DMS 273 (cell line): Measurements from ENCODE around the gene S1PR3.

Source experiments
- DNase-seq: peaks from one replicate; lab custom pipeline; 2025; ENCODE audit not compliant: unreplicated experiment; lab: John Stamatoyannopoulos, UW

The S1PR3 gene

DNA sequence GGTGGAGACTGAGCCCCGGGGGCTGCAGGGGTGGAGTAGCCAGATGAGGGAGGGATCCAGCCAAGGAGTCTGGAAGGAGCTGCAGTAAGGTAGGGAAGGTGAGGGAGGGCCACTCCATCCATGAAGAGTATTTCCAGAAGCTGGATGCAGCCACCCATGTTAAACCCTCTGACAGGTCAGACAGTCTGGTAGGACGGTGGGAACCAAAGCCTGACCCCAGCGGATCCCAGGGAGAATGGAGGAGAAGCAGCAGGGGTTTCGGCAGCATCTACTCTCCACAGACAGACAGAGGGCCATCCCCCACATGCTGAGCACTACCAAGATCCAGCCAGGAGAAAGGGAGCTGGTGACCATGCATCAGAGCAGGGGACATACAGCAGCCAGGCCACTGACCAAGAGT, 22.5 kb upstream of the S1PR3 start:
- DNase-seq = no peak

DNA sequence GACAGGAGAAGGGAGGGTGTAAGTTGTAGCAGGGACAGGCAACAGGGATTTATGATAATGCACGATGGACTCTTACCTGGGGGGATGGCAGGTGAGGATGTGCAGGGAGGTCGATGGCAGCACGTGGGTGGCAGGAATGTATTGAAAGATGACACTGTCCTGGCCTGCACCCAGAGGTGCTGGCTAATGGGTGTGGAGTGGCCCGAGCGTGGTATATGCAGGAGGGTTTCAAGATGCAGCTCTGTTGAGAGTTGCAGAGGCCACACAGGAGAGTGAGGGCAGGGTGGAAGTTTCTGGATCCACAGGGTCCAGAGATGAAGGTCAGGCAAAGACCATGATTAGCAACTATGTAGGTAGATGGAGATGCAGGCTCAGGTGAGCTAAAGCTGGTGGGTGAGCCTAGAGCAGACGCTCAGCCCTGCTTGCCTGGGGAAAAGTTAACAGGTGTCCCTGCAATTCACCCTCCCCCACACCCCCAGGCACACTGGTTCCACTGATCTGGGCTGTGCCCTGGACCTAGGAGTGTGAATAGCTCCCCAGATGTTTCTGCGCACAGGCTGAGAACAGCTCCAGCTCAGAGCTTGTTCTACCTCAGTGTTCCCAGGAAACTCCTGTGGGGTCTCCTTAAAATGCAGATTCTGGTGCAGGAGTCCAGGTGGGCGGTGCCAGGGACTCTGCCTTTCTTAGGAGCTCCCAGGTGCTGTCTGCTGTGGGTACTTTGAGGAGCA, 21.5 kb upstream of the S1PR3 start:
- DNase-seq = no peak

- DNase-seq = no peak
These were observed 19.9 kb upstream of the S1PR3 start for GRCh38 chr9:88971131-88971960.

DNA sequence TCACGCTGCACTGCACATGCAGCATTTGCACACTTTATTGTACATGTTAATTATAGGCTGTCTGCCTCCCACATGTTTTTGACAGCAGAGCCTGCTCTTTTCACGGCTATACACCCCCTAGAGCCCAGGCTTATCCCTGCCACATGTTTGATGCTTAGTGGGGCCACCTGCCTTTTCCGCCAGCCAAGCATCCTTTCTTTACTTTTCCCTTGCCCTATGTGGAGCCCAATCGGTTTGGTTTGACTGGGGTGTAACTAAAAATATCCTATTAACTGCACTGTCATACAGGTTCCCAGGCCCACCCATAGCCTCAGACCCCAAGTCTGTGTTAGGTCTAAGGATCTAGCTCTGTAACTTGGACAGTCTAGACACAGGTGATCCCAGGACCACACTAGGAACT, 18.9 kb upstream of the S1PR3 start:
- no peak for DNase-seq

DNA sequence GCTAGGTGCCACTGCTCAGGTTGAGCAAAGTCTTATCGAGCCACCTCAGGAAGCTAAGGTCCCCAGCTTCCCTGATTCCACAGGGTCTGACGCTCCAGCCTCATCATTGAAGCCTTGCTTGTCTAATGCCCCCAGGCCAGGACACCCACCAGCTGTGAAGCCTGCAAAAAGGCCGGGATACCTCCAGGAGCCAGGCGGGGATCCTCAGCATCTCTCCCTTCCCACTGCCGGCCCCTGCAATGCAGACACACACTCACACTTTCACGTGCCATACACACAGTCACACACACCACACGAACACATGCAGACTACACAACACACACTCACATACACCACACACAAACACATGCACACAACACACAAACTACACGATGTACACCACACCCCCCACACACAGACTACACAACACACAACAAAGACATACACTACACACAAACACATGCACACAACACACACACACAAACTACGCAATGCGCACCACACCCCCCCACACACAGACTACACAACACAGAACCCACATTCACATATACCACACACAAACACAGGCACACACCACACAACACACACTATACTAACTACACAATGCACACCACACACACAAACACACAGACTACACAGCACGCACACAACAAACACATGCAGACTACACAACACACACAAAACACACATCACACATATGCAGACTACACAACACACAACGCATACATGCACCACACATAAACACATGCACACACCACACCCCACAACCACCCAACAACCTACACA, 17.8 kb upstream of the S1PR3 start:
- peak; percentile 13 for DNase-seq

- DNase-seq = no peak
These were observed 16.6 kb upstream of the S1PR3 start for GRCh38 chr9:88974641-88975040.

DNA sequence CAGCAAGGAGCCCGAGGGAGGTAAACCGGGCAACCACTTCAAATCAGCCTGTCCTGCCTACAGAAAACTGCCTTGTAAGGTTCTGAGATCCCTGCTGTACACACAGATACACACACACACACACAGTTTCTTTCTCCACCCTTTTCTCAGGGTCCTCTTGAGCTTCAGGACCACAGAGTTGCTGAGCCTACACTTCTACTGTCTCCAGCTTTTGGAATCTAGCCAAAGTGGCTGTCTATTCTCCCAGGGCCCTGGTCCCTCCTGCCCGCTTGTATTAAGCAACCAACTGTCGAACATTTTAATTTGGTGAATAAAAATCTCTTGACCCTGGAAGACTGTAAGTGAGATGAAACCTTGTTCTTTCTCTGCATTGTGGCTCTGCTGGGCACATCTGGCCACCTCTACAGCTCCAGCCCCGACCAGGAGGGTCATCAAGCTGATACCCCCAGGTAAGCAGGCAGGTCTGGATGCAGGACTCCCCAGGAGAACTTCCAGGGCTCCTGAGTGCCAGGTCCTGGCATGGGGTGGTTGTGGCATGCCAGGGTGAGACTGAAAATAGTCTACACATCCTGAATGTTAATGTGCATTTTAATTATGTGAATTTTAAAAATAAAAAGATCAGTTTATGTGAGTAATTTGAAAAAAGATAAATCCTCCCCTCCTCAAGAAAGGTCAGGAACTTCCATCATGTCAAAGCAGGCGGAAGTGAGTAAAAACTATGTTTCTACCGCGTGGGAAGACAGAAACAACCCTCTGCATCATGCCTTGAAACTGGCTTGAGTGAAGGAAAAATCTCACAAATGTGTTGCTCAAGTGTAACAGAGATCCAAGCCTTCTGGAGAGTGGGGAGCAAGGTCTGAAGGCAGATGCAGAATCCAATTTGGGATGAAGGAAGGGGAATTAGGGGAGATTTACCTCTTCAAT, 15.0 kb upstream of the S1PR3 start:
- DNase-seq = no peak

DNA sequence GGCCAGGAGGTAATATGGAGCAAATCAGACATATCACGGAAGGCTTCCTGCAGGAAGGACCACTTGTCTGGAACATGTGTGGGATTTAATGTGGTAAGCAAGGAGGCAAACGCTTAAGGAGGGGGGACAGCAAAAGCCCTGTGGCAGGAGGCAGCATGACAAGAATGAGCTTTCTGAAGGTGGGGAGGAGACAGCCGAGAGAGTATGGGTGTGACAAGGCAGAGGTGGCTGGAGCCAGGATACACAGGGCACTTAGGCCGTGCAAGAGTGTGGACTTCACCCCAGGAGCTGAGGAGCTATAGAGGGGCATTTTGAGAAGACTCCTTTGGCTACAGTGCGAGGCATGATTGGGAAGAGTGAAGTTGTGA, 14.4 kb upstream of the S1PR3 start:
- DNase-seq = no peak

DNA sequence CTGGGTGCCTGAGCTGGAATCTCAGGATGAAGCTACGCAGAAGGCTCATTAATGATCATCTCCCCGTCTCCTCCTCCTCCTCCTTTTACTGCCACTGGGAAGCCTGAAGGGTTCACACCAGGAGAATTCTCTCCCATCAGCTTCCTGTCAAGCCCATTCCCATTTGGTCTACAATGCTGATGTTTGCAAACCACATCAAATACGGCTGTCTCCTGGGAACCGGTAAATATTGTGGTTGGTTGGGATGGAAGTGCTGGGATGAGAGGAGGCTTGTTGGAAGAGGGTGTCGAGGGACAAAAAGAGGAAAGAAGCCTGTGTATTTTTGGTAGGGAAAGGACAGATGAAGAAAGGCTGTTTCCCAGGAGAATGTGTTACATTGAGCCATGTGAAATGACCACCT, 13.2 kb upstream of the S1PR3 start:
- DNase-seq = no peak

DNA sequence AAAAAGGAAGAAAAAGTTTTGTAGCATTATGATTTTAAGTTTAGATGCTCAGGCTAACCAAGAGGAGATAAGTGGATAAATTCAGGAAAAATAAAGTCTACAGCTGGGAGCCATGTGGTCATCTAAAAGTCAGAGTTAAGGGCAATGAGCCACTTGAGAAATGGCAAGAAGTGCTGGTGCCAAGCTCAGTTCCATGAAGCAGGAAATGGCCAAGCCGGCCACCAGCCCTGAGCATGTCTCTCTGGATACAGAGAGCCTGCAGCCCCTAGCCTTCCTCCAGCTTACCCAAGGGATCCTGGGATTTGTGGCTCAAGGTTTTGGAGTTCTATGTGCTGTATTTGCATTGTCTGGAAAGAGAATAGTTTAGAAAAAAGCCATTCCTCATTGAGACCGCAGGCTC, 12.2 kb upstream of the S1PR3 start:
- no peak for DNase-seq

DNA sequence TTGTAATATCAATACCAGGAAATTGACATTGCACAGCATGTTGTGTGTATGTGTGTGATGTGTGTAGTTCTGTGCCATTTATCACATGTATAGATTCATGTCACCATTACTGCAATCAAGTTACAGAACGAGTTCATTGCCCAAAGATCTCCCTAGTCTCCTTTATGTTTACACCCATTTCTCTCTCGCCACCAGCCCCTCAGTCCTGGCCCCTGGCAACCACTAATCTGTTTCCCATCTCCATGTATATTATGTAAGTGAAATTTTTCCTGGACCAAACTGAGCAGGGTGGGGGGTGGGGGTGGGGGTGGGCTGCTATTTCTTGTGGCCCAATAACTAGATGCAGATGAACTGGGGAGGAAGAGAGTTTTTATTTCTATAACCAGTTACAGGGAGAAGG, 11.5 kb upstream of the S1PR3 start:
- DNase-seq = no peak

GRCh38 chr9:88980740-88981203, 10.5 kb upstream of the S1PR3 start:
- DNase-seq = no peak

DNA sequence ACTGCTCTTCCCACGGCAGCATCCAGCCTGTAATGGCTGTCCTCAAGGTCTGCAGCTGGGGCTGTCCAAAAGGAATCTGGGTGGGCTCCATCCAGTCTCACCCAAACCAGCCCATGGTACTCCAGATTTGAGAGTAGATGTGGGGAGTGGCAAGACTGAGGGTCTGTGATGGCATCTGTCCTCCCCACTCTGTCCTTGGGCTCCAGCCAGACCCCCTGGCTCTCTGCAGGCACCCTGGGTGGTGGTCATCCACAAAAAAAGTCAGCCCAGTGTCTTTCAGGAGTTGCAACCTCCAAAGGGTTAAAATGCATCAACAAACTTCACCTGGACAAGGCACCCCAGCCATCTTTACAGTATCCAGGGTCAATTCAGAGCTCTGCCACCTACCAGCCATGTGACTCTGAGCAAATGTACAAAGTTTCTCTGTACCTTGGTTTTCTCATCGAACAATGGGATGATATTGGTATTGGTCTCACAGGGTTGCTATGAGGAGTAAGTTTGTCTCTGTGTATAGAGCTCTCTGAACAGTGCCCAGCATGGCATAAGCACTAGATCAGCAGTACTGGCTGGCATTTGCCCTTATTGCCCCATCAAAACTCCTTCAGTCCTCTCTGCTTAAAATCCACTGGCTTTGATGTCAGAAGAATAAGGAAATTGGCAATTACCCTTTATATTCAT, 7.3 kb upstream of the S1PR3 start:
- DNase-seq = no peak

DNA sequence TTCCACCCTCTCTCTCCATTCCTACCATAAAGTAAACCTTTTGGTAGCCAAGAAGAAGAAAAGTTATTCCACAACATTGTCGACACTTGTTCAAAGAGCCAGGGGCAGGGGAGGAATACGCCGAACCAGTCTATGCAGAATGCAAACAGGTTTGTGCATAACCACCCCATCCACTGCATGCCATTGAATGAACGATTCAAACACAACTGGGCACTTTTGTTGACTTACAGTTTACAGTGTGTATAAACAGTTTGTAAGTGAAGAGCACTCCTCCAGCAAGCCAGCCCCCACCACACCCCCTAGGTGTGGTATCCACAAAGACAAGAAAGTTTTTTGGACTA, 6.8 kb upstream of the S1PR3 start:
- no peak for DNase-seq

- no peak for DNase-seq
These were observed 5.7 kb upstream of the S1PR3 start for GRCh38 chr9:88985616-88986015.

GRCh38 chr9:88986776-88987175, 4.5 kb upstream of the S1PR3 start:
- DNase-seq = no peak

DNA sequence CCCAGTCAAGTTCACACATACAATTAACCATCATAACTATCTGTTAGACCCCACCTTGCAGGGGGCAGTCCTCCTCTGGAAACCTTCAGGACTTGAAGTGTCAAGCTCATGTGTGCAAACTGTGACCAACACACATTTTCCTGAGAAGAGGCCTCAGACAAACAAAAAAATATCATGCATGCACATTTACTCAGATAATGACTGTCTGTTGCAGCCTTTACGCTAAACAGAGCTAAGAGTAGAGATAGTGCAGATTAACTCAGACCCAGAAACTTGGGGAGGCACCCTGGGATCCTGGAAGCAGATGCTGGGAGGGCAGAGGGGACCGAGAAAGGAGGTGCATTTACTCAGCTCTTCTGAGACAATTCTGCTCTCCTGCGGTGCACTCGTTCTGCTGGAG, 3.6 kb upstream of the S1PR3 start:
- DNase-seq = no peak

DNA sequence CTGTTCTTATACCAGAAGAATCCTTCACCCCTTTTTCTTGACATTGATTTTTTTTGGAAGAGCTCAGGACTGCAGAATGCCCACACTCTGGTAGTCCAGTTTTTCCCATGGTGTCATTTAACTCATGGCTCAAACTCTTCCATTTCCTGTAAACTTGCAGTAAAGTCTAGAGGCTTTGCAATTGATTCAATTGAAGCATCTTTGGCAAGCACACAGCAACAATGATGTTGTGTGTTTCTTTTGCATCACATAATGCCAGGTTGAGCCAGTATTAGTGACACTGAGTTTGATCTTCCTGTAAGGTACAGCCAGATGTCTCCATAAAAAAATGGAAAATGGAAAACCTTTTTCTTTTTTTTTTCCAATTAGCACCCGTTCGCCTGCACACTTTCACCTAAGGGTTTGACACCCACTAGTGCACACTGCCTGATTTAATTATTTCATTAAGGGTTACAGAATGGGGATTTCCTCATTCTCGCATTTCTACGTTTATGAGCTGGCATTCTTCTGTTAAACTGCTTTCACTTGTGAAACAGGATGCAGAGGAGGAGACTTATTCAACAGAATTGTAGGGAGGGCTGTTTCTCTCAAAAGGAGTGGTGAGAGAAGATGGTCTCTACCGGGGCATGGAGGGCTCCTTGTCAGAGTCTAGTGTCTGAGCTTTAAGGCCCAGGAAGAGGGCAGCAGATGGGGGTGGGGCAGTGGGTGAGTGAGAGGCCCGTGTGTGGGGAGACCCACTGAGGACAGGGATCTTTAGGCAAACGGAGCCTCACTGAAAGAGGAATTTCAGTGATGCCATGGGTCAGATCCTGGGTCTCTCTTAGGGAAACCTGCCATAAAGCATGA, 2.2 kb upstream of the S1PR3 start:
- no peak for DNase-seq

GRCh38 chr9:88990041-88990728, 1.1 kb upstream of the S1PR3 start:
- DNase-seq = no peak
